K562 (cell line): ENCODE results near the gene RGS19. TPM values are rescaled to one million over a fixed set of nuclear protein-coding genes. Genes with fewer than 3 reads are reported as not detected.
A peak's percentile ranks its signal among the peaks of the same experiment; 100 is the strongest.

Experiments
- CBX1 ChIP-seq: sonication (generic); IDR thresholded peaks from 2 replicates; pipeline ENCODE4 v1.6.1; 2016; ENCODE audit warnings: antibody characterized with exemption, low read depth, mild to moderate bottlenecking
- CBX3 ChIP-seq, 2 experiments: IDR thresholded peaks; 1 replicate in 1 of 2; 2 replicates in 1 of 2; pipeline ENCODE4 v1.6.1; 2012; ENCODE audit warnings: inconsistent platforms in 2 of 2, low read length in 2 of 2, borderline replicate concordance in 1 of 2, control low read depth in 1 of 2
- CCNT2 ChIP-seq: IDR thresholded peaks from 2 replicates; pipeline ENCODE4 v1.6.1; 2011; ENCODE audit warnings: borderline replicate concordance, low read depth, mild to moderate bottlenecking, moderate library complexity, mixed read lengths, low read length; ENCODE audit not compliant: insufficient read length; ENCODE audit errors: extremely low read depth
- CREM ChIP-seq: IDR thresholded peaks from 2 replicates; pipeline ENCODE4 v1.6.1; 2014; ENCODE audit warnings: antibody characterized with exemption, low read depth
- ELF1 ChIP-seq: fragments of 200-800 bp; sonication (Bioruptor generic); IDR thresholded peaks from 2 replicates; pipeline ENCODE4 v1.6.1; 2016; ENCODE audit warnings: missing genetic modification characterization, missing compliant biosample characterization
- EP300 ChIP-seq: IDR thresholded peaks from 2 replicates; pipeline ENCODE4 v1.6.1; 2012; ENCODE audit warnings: low read length, improper control_type of control experiment
- FOS ChIP-seq: IDR thresholded peaks from 3 replicates; pipeline ENCODE4 v1.6.1; 2011; ENCODE audit not compliant: insufficient read length; ENCODE audit errors: extremely low read depth
- GABPA ChIP-seq: fragments of 200-800 bp; sonication (Bioruptor generic); conservative IDR thresholded peaks from 2 replicates; pipeline ENCODE4 v1.6.1; 2016; ENCODE audit warnings: low read depth, missing genetic modification characterization, missing compliant biosample characterization
- GATAD2B ChIP-seq: fragments of 450-650 bp; IDR thresholded peaks from 2 replicates; pipeline ENCODE4 v1.6.1; 2017; ENCODE audit warnings: mild to moderate bottlenecking, borderline replicate concordance
- HOMEZ ChIP-seq: fragments of 250-450 bp; sonication (Bioruptor Pico); IDR thresholded peaks from 2 replicates; pipeline ENCODE4 v1.4.0; 2020; ENCODE audit warnings: mild to moderate bottlenecking, moderate library complexity
- KDM1A ChIP-seq, 2 experiments: fragments of 450-650 bp; IDR thresholded peaks; 2 replicates each; pipeline ENCODE4 v1.6.1; 2016; ENCODE audit warnings: mild to moderate bottlenecking in 2 of 2
- L3MBTL2 ChIP-seq: fragments of 450-650 bp; IDR thresholded peaks from 2 replicates; pipeline ENCODE4 v1.6.1; 2016; ENCODE audit warnings: mild to moderate bottlenecking, moderate library complexity
- LCOR ChIP-seq: sonication (generic); formaldehyde crosslinking; IDR thresholded peaks from 2 replicates; pipeline ENCODE4 v1.8.0; 2022; ENCODE audit warnings: mild to moderate bottlenecking, missing genetic modification reagents
- POLR2AphosphoS5 ChIP-seq: IDR thresholded peaks from 2 replicates; pipeline ENCODE4 v1.6.1; 2011; ENCODE audit warnings: mild to moderate bottlenecking, low read depth, low read length, moderate library complexity; ENCODE audit not compliant: control insufficient read depth, insufficient read depth
- RBFOX2 ChIP-seq: fragments of 200-400 bp; formaldehyde crosslinking; IDR thresholded peaks from 2 replicates; pipeline ENCODE4 v1.6.1; 2017; ENCODE audit warnings: low read depth, mild to moderate bottlenecking, low read length, moderate library complexity
- SRSF1 ChIP-seq: fragments of 200-400 bp; formaldehyde crosslinking; IDR thresholded peaks from 2 replicates; pipeline ENCODE4 v1.6.1; 2017; ENCODE audit warnings: mild to moderate bottlenecking, low read depth, low read length, moderate library complexity
- STAT5A ChIP-seq: IDR thresholded peaks from 2 replicates; pipeline ENCODE4 v1.6.1; 2012; ENCODE audit warnings: low read length, inconsistent platforms, borderline replicate concordance
- TRIM24 ChIP-seq, 2 experiments: fragments of 450-650 bp; IDR thresholded peaks; 2 replicates each; pipeline ENCODE4 v1.6.1; 2016
- ZNF318 ChIP-seq, 2 experiments: fragments of 450-650 bp; IDR thresholded peaks; 2 replicates each; pipeline ENCODE4 v1.6.1; 2016; ENCODE audit warnings: mild to moderate bottlenecking in 2 of 2, borderline replicate concordance in 1 of 2, low read depth in 1 of 2, moderate library complexity in 1 of 2
- polyA plus RNA-seq, 8 experiments: library from polyadenylated mRNA; depleted of rRNA in 4 of 8; stranded (reverse) in 5 of 8; unstranded in 3 of 8; fragments of >200 nt; fragmentation: Nextera tagmentation in 2 of 8; fragmentation: Illumina TruSeq in 1 of 8; extraction: Ambion mirVana in 2 of 8; extraction: Trizol in 1 of 8; gene quantifications; 2 replicates each; pipeline versions ENCODE4 v1.2.1 to v1.2.3, GENCODE V29; 2011 to 2014; ENCODE audit warnings: inconsistent platforms in 1 of 8, missing spikeins in 1 of 8
- total RNA-seq, 7 experiments: library from RNA; depleted of rRNA in 6 of 7; stranded (reverse); fragments of >200 nt in 6 of 7; fragmentation: Illumina TruSeq in 2 of 7; extraction: Trizol in 2 of 7; gene quantifications; 2 replicates each; pipeline versions ENCODE4 v1.2.1 to v1.2.3, GENCODE V29; 2011 to 2021; ENCODE audit warnings: low replicate concordance in 1 of 7

The RGS19 gene
- total and polyA plus RNA-seq, 9 of the 15 experiments (the other 6 are each of a cell fraction or from before 2014, with no cell fraction given): 0.41 to 23.7 (median 14.6) TPM

DNA sequence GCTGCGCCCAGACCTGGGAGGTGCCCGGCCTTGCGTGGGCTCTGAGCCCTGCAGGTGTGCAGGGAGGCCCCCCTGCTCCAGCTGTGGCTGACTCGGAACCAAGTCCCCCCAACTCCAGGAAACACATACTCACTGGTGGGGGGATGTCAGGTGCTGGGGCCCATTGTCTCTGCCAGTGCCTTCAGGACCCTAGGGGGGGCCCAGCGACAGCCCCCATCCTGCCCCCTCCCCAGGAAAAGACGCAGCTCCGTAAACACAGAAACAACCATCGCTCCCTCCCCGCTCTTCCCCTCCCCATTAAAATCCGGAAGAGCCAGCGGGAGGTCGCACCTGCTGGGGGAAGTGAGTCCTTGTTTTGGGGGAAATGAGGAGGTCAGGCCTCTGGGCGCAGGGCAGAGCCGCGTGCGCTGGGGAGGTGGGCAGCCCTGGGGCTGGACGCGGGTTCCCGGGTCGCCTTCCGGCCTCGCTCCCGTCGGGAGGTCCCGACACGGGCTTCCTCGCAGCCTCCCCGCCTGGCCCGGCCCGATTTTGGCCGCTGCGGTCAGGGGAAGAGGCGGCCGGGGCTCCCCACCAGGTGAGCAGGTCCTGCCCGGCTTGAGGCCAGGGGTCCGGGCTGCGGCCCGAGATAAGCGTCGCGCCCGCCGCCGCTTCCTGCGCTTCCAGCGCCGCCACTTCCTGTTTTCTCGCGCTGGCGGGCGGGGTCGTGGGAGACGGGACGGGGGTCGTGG is 37.1 kb downstream of the RGS19 start (continued):
- TF ChIP-seq ZNF318 (IDR thresholded peaks at IDR 0.05; ENCODE audit: borderline replicate concordance in 1 of 2, low read depth in 1 of 2) (no peak), L3MBTL2 (peak; percentile 91), CREM (peak; percentile 65), STAT5A (peak; percentile 24; the same call in 1 of the 2 replicates), POLR2AphosphoS5 (peak; percentile 47; the same call in 1 of the 2 replicates), GATAD2B (peak; percentile 69; the same call in 1 of the 2 replicates), EP300 (peak; percentile 53), FOS (no peak), ELF1 (0 out of 2 replicates have a peak, but pooled peaks have one; percentile 34), GABPA (tag) (peak; percentile 74), RBFOX2 (peak; percentile 77), HOMEZ (no peak), CBX3 (IDR thresholded peaks at IDR 0.05; ENCODE audit: borderline replicate concordance in 1 of 2, low read length in 2 of 2) (no peak), CBX1 (0 out of 2 replicates have a peak, but pooled peaks have one; percentile 32), KDM1A (IDR thresholded peaks at IDR 0.05) (peak; percentile 48 to 72; a peak in 3 of 4 replicates), CCNT2 (peak; percentile 93), TRIM24 (IDR thresholded peaks at IDR 0.05) (peak in 1 of 2 experiments; percentile 50; a peak in 2 of 4 replicates), LCOR (CRISPR knock-in tag) (peak; percentile 67), SRSF1 (no peak)
